Jurkat, Clone E6-1 (cell line): Measurements from ENCODE around the gene EPS15.

ENCODE experiments used
- DNase-seq: peaks from one replicate; pipeline ENCODE4 v3.0.0-alpha.2; 2011; ENCODE audit warnings: low read depth, low spot score
- H3K4me3 ChIP-seq: 2 replicates; pipeline ENCODE4 v1.5.1; 2011; ENCODE audit warnings: mild to moderate bottlenecking, low read length, control low read depth, moderate library complexity

The EPS15 gene

DNA sequence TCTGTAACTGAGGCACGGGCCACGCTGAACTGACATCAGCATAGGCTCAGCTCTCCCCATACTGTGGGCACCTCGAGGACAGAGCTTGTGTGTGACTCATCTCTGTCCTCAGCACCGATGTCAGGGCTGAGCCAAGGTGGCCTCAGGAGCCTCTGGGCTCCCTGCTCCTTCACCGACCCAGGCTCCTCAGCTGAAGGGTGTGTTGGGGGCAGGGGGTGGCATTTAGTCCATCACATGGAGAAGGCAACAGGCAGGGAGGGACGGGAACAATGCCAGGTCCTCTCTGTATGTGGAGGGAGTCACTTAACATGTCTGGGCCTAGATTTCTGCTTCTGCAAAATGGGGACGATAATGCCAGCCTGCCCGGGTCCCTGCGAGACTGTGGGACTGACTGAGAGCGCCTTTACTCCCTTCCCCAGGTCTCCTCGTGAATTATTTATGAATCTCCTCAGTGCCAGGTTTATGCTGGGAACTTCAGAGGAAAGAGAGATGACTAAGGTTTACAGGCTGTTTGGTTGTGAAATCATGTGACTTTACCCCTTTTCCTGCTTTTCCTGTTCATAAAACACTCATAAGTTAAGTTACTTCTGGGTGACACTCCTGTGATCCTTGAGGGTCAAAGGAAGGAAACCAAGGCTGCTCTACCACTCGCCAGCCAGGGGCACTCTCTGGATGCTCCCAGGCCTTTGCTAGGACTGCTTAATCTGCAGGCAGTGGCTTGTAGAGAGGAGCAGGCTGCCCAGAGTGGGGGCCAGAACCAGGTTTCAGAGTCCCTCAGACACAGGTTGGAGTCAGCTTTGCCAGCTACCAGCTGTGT, 204.9 kb downstream of the EPS15 start:
- DNase-seq: no peak
- no peak overlapping the region for H3K4me3 ChIP-seq

DNA sequence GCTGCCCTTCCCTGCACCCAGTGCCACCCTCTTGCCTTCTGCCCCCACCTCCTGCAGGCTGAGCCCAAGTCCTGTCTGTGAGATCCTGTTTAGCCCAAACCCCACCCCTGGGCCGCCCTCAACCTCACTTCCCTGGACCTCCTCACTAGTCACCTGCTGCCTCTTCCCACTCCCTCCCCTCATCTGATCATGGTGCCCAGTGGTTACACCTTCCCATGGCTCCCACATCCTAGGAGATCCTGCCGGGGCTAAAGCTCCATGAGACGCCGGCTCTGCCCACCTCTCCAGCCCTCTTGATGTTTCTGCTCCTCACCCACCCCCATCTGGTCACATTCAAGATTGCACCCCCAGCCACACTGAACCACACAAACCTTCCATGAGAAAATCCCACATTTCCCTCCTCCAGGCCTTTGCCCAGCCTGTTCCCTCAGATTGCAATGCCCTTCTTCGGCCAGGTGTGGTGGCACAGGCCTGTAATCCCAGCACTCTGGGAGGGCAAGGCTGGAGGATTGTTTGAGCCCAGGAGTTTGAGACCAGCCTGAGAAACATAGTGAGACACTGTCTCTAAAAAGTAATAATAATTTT, 205.7 kb downstream of the EPS15 start:
- H3K4me3 ChIP-seq: no peak overlapping the region
- no peak for DNase-seq

DNA sequence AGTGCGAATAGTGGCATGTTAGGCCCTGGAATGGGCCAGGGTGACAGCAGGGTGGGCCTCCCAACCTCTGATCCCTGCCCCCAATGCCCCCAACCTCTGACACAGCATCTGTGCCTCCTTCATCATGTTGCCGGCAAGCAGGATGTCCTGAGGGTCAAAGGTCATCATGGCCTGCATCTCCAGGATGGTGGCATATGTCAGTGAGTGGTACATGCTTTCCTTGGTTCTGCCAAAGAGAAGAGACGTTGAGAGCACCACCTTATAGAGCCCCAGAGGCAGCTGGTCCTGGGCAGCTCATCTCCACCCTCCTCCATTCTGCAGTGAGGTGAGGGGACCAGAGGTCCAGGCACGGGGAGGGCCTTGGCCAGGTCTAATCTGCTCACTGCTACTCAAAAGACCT, 206.3 kb downstream of the EPS15 start:
- H3K4me3 ChIP-seq: no peak overlapping the region
- DNase-seq: no peak

DNA sequence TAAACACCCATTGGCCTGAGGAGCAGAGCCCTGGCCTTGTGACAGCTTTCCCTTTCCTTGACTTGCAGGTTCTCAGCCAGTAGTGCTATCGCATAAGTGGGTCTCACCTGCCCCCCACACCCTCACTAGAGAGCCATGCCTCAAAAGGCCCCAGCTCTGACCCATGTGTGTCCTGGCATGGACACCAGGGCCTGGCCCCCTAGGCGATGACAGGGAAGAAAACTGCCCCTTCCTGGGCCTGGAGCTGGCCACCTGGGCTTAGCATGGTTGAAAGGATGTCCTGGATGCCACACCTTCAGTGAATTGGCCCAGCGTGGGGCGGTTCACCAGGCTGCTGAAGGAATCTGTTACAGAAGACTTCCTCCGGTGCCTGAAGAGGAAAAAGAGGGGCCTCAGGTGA, 207.2 kb downstream of the EPS15 start:
- H3K4me3 ChIP-seq: no peak overlapping the region
- DNase-seq: no peak

DNA sequence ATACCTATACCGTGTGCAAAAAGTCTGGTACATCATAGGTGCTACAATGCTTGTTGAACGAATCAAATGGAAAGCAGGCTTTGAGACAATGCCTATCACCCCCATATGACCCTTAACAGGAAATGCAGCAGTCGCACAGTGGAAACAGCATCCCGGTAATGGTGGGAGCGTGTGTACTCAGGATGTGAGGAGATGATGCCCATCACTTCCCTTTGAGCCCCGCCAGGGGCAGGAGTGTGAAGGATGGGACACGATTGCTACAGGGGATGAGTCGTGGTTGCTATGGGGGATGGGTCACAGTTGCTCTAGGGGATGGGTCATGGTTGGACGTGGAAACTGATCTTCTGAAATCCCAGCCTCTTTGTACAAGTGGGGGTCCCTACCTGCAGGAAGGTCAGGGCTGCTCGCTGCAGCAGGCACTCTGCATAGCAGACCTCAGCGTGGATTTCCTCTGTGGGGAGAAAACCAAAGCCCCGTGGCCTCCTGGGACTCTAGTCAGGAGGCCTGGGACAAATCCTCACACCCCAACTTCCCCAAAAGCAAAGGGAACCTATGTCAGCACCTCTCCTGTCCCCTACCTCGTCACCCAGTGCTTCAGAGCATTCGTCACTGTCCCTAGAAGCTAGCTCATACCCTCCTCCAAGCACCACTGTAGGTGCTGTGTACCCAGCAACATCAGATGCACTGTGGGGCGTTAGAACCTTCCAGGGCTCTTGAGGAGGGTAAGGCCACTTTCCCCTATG, 208.0 kb downstream of the EPS15 start:
- DNase-seq: no peak
- H3K4me3 ChIP-seq: no peak overlapping the region

DNA sequence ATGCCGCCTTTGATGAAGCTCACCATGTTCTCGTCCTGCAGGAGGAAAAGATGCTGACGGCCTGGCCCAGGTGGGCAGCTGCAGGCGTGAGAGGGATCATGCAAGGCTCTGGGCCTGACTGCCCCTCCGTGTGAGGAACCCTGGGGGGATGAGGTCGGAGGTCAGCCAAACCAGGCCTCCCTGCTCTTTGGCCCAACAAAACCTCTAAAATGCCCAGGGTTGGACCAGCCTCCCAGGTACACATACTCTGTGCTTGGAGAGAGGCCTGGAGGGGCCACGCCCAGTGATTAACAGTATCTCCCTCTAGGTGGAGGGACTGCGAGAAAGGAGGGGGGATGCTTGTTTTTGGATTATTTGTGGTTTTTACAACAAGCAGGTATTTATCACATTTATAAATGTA, 209.8 kb downstream of the EPS15 start:
- H3K4me3 ChIP-seq: no peak overlapping the region
- no peak for DNase-seq

DNA sequence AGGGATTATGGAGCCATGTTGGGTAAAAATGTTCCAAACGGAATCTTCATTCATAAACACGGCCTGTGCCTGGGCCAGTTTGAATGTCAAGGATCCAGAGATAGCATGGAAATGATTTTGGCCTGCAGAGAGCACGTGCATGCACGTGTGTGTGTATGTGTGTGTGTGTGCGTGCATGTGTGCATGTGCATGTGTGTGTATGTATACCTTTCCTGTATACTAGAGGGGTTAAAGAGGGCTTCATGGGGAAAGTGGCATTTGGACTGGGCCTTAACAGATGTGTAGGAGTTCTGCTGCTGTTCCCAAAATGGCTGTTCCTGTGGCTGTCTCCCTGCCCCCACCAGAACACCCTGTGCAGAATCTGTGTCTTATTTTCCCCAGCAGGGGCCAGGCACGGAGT, 210.4 kb downstream of the EPS15 start:
- no peak overlapping the region for H3K4me3 ChIP-seq
- DNase-seq: no peak

DNA sequence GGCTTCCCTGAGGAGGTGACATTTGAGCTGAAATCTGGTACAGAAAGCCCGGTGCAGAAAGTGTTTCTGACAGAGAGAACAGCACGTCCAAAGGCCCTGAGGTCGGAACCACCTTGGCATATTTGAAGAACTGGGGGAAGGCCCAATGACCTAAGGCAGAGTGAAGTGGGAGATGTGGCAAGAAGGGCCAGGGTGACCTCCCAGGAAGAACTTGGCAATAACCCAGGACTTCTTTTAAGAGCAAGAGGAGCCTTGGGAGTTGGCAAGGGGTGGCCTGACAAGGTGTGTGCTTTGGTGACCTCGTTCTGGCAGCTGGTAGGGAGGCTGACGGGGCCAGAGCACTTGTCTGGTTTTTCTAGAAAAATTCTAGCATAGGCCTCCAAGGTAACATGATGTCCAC, 212.1 kb downstream of the EPS15 start:
- H3K4me3 ChIP-seq: no peak overlapping the region
- no peak for DNase-seq

DNA sequence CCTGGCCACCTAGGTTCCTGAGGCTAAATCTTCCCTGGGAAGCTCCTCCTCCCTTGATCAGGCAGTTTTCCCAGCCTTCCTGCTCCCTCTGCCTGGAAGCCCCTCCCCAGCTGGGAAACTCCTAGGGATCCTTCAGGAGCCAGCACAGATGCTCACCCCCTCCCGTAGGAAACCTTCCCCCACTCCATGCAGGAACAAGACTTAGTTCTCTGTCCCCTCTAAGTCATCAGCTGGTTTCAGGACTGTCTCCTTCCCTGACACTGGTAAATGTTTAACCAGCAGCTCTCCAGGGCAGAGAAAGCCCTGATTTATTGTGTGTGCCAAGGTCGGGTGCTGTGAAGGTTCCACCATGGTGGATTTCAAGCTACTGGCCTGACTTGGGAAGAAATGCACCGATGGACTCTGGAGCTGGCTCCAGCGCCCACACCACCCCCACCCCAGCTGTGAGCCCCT, 213.7 kb downstream of the EPS15 start:
- H3K4me3 ChIP-seq: no peak overlapping the region
- DNase-seq: no peak

DNA sequence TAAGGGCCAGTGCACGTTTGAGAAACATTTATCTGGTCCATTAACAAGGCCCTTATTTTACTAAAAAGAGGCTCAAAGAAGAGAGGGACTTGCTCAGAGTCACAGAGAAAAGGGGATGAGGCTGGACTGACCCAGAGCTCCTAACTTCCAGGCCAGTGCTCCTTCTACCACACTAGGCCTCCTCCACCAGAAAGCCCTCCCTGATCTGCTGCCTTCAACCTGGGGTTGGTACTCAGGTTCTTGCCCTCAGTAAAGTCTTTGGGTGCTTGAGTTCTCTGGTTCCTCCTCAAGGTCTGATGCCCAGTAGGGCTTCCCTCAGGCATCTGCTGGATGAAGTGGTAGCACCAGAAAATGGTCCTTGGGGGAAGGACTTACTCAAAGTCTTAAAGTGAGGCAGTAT, 214.7 kb downstream of the EPS15 start:
- H3K4me3 ChIP-seq: no peak overlapping the region
- DNase-seq: no peak
